COLO829 (cell line): ENCODE results near the gene CDC14B.

Experiments
- DNase-seq: peaks from one replicate; pipeline ENCODE4 v3.0.0; 2012; ENCODE audit warnings: low spot score

The CDC14B gene

DNA sequence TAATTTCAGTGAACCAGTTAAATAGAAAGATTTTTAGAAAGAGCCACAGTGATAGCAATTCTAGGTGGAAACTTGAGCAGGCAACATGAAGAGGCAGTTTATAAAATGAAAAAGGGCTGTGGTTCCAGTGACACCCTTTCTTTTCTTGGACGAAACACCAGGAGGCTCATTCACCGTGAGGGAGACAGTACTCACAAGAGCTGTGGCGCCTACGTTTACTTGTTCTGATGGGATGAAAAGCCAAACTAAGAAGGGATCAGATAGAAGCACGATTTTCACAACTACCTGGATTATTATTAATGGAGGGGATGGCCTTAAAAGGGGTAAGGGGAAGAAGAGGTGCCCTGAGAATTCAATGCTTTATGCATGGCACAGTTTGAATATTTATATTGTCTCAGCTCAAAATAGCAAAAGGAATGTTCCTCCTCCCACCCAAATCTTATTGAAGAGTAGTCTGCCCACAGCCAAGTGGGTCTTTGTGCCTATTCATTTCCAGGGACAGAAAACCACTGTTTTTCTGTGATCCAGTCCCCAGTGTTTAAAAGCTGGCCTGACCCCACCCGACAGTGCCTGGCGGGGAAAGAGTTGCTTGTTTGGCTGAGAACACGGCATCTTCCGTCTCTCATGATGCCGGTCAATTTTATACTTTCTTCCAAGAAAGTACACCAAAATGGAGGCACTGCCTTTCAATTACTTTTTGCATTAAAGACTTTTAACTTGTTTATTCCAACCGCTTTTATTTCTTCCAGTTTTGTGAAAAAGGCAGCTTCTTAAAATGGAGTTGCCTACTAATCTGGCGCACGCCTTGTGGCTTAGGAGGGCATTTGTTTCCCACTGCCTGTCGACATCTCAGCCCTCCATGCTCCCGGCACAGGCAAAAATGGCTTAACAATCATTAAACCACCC, 117.8 kb downstream of the CDC14B start:
- DNase-seq, result no peak

DNA sequence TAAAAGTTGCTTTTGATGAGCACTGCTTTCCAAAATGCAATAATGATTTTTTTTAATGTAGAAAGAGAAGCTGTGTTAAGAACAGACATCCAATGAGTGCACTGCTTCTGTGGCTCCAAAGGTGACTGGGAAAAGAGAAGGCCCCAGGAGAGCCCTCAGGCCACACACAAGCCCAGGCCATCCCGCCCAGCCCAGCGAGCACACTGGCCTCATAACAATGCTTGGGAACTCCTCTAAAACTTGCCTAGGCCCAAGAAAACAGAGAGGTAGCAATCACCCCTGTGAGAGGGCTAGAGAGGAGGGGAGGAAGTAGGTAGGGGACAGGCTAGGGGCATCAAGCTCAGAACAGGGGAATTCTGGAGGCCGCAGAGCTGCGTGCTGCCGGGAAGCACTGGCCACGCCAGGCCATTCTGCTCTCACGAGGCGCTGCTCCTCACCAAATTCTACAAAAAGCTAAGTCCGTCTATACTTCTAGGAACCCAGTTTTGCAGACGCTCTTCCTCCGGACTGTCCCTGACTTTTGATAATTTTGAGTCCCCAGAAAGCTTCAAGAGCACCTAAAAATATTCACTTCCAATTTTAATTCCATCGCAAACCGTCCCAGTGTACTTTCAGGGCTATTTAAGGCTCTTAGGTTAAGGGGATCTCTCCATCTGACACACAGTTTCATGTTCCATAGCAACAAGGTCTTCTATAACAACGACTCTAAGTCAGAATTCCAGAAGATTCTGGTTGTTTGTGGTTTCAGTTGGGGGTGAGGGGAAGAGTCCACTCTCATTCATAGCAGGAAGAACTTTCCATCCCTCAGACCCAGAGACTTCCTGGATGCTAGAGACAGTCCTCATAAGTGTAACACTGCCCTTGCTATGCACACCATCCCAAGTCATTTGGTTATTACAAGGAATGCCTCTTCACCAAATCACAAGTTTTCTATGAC, 118.7 kb downstream of the CDC14B start:
- peak; percentile 58 for DNase-seq

DNA sequence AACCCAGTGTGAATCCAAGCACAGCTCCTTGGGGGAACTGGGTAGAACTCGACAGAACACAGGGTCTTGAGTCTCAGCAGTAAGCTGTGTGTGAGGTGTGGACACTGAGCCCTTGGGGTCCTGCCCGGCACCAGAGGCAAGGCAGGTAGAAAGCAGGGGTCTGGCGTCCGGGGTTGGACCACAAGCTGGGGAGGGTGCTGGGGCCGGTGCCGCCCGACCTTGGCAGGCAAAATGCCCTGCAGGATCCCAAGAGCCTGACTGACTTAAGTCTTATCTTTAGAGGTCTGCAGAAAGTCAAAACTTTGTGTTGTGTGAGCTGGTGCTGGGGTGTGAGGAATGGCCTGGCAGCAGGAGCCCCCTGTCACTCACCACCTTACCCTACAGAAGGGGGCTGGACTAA, 120.4 kb downstream of the CDC14B start:
- no peak for DNase-seq

DNA sequence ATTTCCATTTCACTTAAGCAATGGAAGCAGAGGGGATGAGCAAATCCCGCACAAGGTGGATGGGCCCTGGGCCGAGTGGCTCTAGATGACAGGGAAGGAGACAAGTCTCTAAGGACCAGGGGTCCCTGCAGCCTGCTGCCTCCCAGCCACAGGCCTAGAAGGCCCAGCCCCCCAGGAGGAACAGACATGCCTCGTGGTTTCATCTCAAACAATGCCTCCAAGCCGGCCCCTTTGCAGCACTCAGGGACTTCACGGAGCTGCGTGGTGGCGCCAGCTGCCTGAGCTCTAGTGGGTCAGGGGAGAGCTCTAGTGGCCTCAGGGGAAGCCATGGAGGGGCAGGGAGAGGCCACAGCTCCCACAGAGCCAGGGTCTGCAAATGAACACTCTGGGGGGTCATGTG, 120.8 kb downstream of the CDC14B start:
- no peak for DNase-seq

DNA sequence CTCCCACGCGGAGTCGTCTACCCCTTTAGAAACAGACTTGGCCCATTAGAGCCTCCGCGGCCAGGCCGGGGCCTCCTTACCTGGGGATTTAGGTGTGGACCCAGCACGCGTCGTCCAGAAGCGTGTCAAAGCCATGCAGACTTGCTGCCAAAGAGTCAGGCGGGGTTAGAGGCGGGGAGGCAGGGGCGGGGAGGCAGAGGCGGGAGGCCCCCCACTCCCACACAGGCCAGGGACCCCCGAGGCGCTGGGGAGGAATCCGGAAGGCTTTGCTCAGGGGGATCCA, 122.6 kb downstream of the CDC14B start:
- no peak for DNase-seq

DNA sequence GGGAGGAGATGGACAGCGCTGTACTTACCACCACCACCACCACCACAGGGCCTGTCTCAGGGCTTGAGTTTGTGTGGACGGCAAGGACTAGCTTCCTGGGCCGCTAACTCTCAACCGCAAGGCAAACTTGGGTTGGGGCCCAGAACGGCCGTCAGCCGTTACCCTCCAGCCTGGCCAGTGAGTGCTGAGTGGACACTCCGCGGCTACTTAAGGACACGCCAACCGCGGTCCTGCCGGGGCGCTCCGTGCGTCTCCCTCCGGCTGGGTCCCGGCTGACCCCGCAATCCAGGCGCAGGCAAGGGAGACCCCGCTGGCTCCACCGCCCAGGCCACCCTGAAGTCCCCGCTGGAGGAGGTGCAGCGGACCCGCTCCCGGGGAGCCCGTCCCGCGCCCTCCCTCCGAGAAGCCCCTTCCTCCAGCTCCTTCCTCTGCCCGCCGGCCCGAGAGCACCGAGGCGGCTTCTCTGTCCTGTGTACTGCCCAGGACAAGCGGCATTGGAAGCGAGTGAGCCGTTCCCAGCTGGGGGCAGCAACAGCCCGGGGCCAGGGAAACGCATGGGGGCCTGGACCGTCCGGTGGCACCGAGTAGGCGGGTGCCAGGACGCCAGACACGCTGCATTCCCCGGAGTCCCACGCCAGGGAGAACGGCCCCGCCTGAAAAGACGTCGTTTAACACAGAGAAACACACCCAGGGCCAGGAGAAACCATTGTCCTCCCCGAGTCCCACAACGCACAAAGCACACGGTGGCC, 123.1 kb downstream of the CDC14B start:
- no peak for DNase-seq

DNA sequence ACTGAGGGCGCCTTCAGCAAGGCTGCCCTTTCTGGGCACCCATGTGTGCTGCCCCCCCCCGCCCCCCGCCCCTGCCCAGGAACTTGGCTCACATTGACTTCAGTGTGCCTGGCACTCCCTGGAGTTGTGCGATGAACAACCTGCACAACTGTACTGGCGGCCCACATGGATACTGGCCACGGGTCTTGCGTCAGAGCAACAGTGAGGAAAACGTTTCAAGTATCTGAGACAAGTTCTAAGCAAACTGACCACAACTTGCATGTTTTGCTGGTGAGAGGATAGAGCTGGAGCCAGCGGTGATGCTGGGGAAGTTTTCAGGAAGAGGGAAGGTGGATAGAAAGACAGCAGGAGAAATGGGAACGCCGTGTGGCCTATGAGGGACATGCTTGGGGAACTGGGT, 124.3 kb downstream of the CDC14B start:
- no peak for DNase-seq

DNA sequence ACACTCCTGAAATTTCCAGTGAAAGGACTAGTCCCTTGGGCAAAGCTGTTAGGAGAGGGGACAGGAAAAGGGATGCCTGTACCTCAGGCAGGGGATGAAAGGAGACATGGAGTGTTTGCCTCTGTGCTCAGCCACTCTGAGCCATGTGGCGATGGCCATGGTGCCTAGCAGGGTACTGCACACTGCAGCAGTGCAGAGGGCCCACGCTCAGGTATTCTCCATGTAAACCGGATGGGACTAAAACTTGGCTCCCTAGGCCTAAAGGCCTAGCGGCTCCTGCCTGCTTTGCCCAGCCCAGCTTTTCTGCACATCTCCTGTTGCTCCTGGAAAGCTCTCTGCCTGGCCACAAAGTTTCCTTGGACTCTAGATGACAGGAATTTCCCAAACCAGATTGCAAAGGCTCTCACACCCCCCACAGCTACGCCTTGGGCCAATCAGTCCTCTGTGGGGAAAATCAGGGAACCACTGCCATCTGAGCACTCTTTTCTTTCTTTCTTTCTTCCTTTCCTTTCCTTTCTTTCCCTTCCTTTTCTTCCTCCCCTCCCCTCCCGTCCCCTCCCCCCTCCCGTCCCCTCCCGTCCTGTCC, 125.3 kb downstream of the CDC14B start:
- DNase-seq, result no peak

DNA sequence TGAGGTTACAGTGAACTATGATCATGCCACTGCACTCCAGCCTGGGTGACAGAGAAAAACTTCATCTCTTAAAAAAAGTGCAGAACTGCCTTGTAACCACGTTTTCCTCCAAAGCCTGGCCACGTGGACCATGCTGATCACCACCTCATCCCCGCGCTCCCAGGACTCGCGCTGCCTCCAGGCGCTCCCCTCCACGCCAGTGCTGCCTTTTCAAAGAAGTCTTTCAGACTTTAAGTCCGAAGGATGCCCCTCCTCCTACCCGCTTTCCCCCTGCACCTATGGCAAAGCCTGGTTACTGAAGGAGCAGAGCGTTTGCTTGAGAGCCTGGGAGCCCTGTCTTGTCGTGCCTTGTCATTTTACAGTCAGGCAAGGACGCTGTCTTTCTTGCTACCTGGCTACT, 125.9 kb downstream of the CDC14B start:
- DNase-seq, result peak; percentile 81

DNA sequence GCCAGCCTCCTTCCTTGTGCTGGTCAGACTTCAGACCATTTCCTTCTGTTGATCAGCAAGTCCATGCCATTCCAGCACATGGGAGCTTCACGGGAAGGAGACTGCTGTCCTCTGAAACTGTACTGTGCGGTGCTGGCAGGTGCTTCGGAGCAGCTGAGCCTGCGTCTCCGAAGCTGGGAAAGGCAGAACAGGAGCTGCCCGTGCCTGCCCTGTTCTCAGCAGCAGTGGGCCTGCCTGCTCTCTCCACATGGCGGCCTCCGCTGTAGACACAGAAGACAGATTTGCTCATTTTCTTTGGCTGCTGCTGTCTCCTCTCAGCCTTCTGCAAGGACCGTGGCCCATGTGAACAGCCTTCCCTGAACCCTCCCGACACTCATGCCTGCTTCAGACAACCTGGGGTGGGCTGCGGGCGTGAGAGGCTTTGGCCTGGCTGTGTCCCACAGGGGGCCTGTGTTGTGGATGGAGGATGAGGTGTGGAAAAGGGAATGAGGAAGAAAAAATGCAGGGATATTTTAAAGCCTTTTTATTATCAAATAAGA, 126.6 kb downstream of the CDC14B start:
- DNase-seq, result no peak

DNA sequence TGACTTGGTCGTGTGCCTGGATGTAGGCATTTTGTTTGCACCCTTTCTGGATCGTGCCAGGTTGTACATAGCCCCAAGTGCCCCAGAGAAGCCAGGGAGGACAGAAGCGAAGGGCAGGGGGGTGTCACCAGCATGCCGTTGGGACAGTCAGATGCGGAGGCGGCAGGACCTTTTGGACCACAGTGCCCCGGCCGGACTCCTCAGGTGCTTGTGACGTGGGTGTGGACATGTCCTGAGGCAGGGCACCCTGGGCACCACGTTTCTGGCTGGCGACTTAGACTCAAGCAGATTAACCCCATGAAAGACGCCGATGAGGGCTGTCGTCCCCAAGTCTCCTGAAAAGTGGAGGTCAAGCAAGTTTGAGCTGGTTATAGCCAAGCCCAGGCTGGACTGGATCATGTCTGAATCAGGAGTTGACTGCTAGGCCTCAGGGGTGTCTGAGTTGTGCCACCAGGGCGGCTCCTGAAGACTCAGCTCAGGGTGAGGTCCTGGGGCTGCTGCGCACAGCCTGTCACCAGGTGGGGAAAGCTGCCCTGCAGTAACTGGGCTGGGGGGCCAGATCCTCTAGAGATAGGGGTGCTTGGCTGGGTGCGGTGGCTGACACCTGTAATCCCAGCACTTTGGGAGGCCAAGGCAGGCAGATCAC, 127.6 kb downstream of the CDC14B start:
- DNase-seq, result no peak

DNA sequence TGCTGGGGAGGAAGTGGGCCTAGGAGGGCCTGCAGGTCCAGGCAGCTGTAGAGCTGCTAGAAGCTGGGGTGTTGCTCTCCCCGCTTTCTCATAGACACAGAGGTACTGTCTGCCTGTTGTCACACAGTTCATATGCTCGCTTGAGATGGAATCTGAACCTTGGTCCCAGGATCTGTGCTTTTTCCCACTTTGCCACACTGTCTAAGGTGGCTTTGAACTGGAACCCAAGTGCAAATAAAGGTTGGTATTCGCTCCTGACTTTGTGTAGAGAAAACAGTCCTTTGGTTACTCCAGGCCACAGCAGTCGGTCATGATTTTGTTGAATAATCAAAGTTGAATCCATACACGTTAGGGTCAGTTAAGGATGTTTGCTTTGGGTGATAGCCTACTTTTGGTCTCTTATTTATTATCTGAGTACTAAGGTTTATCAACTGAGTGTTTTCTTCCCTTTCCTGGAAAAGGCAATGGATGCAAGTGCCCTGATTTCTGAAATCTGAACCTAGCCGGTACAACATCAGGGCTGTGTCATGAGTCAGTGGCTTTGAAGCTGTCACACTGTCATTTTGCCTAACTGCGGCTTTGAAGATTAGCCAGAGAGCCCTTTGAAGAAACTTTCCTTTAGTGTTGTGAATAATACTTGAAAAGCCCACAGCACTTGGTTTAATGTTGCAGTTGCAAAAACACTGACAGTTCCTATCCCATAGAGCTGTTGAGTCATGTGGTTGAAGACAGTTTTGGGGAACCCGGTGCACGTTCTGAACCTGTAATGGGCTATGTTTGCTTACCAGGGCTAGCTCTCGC, 128.4 kb downstream of the CDC14B start:
- DNase-seq, result no peak

DNA sequence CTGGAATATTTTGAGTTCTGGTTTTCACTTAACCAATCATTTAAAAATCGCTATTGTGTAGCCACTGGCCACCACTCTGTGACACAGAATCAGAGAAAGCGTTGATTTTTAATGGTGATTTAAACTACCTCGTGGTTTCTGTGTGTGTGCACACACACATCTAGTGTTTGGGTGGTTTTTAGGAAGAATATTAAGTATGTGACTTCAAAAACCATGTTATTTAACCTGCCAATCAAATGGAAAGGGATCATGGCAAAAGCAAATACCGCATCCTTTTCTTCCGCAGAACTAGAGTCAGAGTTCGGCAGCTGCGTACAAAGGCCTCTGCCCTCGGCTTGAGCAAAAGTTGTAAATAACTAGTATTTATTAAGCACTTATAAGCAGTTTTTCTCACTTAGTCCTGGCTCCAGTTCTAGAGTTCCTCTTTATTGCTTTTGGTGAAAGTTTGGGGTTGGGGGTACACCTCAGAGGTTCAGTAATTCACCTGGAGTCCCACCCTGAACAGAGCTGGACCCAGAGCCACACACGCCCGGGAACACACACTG, 129.0 kb downstream of the CDC14B start:
- DNase-seq, result no peak

DNA sequence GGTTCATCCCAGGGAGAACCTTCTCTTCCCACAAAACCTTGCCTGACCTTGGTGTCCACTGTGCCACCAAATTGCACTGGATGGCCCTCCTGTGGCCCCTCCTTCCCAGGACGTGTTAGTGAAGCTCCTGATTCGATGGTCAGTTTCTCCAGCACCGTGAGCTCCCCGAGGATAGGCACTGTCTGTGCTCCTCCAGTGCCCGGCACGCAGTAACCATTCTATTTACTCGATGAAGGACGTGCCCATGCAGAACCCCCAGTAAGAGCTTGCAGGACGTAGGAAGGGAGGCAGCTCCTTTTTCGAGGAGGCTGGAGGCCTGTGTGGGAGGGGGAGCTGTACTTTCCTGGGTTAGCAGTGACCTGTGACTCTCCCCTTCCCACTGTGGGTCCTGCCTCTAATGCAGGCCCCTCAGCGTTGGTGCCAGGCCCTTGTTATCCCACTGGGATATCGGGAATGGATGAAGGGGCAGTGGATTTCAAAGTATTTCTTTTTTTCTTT, 130.1 kb downstream of the CDC14B start:
- no peak for DNase-seq

DNA sequence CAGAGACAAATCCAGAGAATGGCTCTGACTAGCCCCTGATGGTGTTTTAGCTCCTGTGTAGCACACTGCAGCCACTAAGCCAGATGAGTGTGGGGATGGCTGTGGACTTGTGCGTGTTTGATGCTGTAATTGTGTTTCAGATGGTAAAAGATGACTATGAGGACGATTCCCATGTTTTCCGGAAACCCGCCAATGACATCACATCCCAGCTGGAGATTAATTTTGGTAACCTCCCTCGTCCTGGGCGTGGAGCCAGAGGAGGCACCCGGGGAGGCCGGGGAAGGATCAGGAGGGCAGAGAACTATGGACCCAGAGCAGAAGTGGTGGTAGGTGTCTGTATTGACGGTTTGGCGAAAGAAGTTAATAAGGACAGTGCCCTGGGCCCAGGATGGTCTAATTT, 131.7 kb downstream of the CDC14B start:
- no peak for DNase-seq

DNA sequence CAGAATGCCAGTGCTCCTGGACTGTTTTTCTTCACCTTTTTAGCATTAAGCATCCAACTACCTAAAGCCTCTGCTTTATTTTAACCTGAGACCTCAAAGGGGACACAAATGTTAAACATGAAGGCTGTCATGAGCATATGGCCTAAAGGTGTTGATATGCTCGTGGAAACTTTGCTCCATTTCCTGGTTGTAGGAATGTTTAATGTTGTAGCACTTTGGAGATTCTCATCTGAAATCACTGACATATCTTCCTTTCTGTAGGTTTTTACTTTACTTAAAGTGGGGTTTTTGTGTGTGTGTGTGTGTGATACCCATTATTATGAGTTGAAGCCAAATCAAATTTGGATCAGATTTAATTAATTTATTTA, 132.6 kb downstream of the CDC14B start:
- no peak for DNase-seq

DNA sequence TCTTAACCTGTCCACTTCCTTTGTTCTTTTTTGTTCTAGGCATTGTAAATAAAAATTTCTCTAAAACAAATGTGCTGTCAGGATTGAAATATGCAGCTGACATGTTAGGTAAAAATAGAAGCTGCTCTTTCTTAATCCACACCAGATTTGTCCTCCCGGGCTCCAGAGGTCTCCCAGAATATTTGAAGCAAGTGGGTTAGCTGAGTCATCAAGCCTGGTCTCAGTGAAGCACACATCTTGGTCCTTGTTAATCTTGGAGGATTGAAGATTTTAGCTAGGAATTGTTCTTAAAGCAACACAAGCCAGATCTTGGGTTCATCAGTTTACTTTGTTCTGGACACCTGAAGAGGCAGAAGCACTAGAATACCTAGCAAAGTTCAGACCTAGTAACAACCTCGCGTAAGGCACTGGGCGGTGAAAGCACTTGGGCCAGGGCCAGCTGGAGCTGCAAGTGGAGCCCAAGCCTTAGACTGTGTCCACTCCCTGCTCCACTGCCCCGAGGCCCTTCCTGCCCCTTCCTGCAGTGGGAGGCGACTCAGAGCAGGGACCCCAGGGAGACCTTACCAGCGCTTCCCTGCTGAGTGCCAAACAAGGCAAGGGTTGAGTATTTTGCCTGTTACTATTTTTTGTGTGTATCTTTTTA, 133.1 kb downstream of the CDC14B start:
- no peak for DNase-seq

DNA sequence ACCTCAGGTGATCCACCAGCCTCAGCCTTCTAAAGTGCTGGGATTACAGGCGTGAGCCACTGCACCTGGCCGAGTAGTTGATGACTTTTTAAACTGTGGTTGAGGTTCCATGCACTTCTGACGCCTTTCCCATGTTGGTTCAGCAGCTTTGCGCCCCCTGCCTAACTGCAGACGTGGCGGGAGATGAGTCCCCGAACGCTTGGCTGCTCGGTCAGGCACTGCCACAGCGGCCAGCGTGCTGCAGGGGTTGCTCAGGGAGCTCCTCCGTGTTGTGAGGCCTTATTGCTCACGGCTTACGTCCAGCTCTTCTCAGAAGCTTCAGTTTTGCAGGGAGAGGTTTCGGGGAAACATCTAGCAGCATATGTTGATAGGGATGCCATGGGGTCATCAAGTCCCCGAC, 134.4 kb downstream of the CDC14B start:
- DNase-seq, result no peak

DNA sequence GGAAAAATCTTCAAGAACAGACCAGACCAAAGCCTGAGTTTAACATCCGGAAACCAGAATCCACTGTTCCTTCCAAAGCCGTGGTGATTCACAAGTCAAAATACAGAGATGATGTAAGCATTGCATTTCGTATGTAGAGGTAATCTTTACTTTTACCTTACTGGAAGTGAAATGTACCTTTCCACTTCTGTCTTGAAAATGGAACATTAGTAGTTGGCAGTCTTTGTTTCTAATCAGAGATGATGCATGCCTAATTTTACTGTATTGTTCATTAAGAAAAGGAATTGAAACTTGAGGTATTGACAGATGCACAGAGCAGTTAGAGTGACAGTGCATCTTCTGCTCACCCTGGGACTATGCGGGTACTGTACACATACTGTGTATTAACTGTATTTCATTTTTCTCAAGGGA, 135.1 kb downstream of the CDC14B start:
- DNase-seq, result no peak
